Activated CD4-positive, alpha-beta T cell treated with anti-CD3 and anti-CD28 coated beads, Interleukin-2, amount 10 ng/mL, durations not matched to agents 7 days and 5 days (primary cell): ENCODE data around the gene LRRC8B. TPM values are rescaled to one million over a fixed set of nuclear protein-coding genes. Genes with fewer than 3 reads are reported as not detected.
A peak's percentile ranks its signal among the peaks of the same experiment; 100 is the strongest.
"Not testable (repeated sequence)": the region's sequence is repeated elsewhere in the genome, so short reads cannot be mapped to it uniquely, and the experiment has no call there.

Experiments used
- CTCF ChIA-PET: fragments of 350-600 bp; sonication (Branson Sonifier 250); formaldehyde crosslinking; loops from one replicate; lab custom pipeline; 2021; ENCODE audit warnings: antibody characterized with exemption; lab: Charles Lee
- POLR2A ChIA-PET: fragments of 350-600 bp; sonication (Branson Sonifier 250); formaldehyde crosslinking; loops from one replicate; lab custom pipeline; 2021; ENCODE audit warnings: antibody characterized with exemption; lab: Charles Lee
- DNase-seq: peaks from one replicate; pipeline ENCODE4 v3.0.0-alpha.2; 2020
- H3K27ac Mint-ChIP-seq: one replicate; pipeline ENCODE4 v1.8.0; 2021; ENCODE audit warnings: mild to moderate bottlenecking, moderate library complexity, mixed read lengths
- H3K27me3 Mint-ChIP-seq: one replicate; pipeline ENCODE4 v1.8.0; 2021; ENCODE audit warnings: mixed read lengths
- H3K36me3 Mint-ChIP-seq: one replicate; pipeline ENCODE4 v1.8.0; 2021; ENCODE audit warnings: low read depth, mixed read lengths
- H3K4me1 Mint-ChIP-seq: one replicate; pipeline ENCODE4 v1.8.0; 2021; ENCODE audit warnings: mixed read lengths
- H3K4me3 Mint-ChIP-seq: one replicate; pipeline ENCODE4 v1.8.0; 2021; ENCODE audit warnings: mild to moderate bottlenecking, moderate library complexity, mixed read lengths
- H3K9me3 Mint-ChIP-seq: one replicate; pipeline ENCODE4 v1.8.0; 2021; ENCODE audit warnings: mixed read lengths
- total RNA-seq, 2 experiments: library from RNA; stranded (reverse); gene quantifications; one replicate each; pipeline ENCODE4 v1.2.3, GENCODE V29; 2021

The LRRC8B gene
- total RNA-seq, 2 experiments from 2014 or later: 21.2 to 22.1 TPM

DNA sequence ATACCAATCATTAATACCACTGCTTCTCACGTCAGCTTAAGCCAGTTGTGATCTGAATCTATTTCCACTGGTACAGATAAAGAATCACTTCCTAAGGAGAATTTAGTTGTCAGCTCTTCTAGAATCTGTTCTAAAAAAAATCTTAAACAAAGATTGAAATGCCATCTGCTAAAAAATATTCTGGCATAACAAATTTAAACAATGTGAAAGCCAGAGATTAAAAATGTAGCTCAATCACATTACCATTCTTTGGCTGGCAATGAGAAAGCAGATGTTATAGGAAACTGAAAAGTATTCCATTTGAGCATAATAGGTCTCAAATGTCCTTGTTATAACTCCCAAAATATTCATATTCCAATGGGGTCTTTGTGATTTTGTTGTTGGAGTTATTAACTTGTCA, 21.7 kb upstream of the LRRC8B start:
- Mint-ChIP-seq H3K36me3 (no peaks in the 10 kb centered on the region), H3K27ac (no peak overlapping the region), H3K4me1 (no peaks in the 10 kb centered on the region), H3K9me3 (peaks cover 7% of the 10 kb centered on the region), H3K27me3 (peaks cover 40% of the 10 kb centered on the region), H3K4me3 (no peak overlapping the region)
- POLR2A ChIA-PET: no interaction called here
- no peak for DNase-seq
- CTCF ChIA-PET: interaction anchor here (0.6 to 1.1 kb wide), 2 partner anchors 19 to 257 kb away, joined by 3 to 4 read pairs; no protein-coding TSS in a partner anchor

DNA sequence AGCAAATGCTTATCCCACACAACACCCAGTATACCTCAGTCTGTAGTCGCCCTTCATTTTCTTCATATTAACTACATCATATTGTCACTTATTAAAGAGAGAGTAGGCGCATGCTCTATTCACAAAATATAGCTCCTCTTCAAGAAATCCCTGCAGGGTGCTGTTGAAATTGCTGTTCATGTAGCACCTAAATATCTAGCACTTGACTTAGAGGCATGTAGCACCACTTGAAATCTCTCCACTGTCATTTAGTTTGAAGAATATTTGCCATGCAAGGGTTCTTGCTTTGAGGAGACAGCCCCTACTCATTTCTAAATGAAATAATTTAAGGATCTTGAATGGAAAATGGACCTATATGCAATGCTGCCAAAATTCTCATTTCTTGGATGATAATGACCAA, 20.9 kb upstream of the LRRC8B start:
- CTCF ChIA-PET: interaction anchor here (0.7 kb wide), 1 partner anchor 15 kb away, joined by 3 read pairs; no protein-coding TSS in a partner anchor
- Mint-ChIP-seq H3K36me3 (peaks cover 5% of the 10 kb centered on the region), H3K4me3 (no peak overlapping the region), H3K27me3 (peaks cover 40% of the 10 kb centered on the region), H3K9me3 (peaks cover 12% of the 10 kb centered on the region), H3K27ac (no peak overlapping the region), H3K4me1 (no peaks in the 10 kb centered on the region)
- POLR2A ChIA-PET: no interaction called here
- no peak for DNase-seq

GRCh38 chr1:89510061-89510460, 14.6 kb upstream of the LRRC8B start:
- H3K27me3 Mint-ChIP-seq: peaks cover 21% of the 10 kb centered on the region
- H3K4me3 Mint-ChIP-seq, H3K4me1 Mint-ChIP-seq, H3K36me3 Mint-ChIP-seq, CTCF ChIA-PET, POLR2A ChIA-PET, DNase-seq, H3K27ac Mint-ChIP-seq: not testable (repeated sequence)
- peaks cover 19% of the 10 kb centered on the region for H3K9me3 Mint-ChIP-seq

DNA sequence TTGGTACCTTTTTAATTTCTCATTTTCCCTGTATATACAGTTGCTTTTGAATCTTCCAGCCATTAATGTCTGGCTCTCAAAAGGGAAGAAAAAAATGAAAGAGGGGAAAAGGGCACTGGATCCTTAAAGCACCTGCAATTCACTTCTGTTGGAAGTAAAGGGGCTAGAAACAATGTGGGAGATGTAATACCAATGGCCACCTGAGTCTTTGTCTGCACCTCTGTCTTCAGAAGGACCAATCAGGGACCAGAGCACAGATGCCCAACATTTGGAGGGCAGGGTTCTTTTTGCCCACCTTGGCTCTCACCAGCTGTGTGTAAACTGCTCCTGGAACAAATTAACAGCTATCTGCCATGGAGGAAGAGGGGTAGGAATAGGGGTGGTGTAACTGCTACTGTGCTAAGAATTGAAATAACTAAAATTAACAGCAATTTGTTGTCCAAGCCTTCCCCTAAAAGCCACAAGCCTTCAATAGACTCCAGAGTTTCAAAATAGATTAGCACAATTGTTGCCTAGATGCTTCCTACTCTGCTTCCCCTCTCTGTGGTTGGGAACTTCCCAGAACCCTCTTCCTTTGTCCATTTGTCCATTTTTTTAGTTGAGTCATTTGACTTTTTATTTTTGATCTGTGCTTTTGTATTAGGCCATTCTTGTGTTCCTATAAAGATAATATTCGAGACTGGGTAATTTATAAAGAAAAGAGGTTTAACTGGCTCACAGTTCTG, 11.5 kb upstream of the LRRC8B start:
- Mint-ChIP-seq H3K27ac (no peak overlapping the region), H3K4me3 (no peak overlapping the region), H3K9me3 (peaks cover 11% of the 10 kb centered on the region), H3K27me3 (no peaks in the 10 kb centered on the region), H3K4me1 (no peaks in the 10 kb centered on the region), H3K36me3 (peaks cover 3% of the 10 kb centered on the region)
- POLR2A ChIA-PET: no interaction called here
- DNase-seq: no peak
- CTCF ChIA-PET: no interaction called here

- ChIA-PET POLR2A (no interaction called here), CTCF (interaction anchor here (0.9 to 1.6 kb wide), 2 partner anchors 17 to 247 kb away, joined by 4 read pairs; no protein-coding TSS in a partner anchor)
- no peak for DNase-seq
- H3K9me3 Mint-ChIP-seq: peaks cover 3% of the 10 kb centered on the region
- H3K4me3 Mint-ChIP-seq: no peak overlapping the region
- no peaks in the 10 kb centered on the region for H3K36me3 Mint-ChIP-seq
- H3K27me3 Mint-ChIP-seq: no peaks in the 10 kb centered on the region
- H3K4me1 Mint-ChIP-seq: peaks cover 7% of the 10 kb centered on the region
- H3K27ac Mint-ChIP-seq: no peak overlapping the region
Measured at GRCh38 chr1:89516055-89516454, 8.6 kb upstream of the LRRC8B start.

GRCh38 chr1:89518221-89518631, 6.4 kb upstream of the LRRC8B start:
- CTCF ChIA-PET: interaction anchor here (0.6 to 4.3 kb wide), 10 partner anchors 9 to 460 kb away, joined by 3 to 16 read pairs (median 3); no protein-coding TSS in a partner anchor
- POLR2A ChIA-PET: no interaction called here
- Mint-ChIP-seq H3K36me3 (peaks cover 2% of the 10 kb centered on the region), H3K4me3 (no peak overlapping the region), H3K27me3 (no peaks in the 10 kb centered on the region), H3K4me1 (peaks cover 11% of the 10 kb centered on the region), H3K9me3 (peaks cover 4% of the 10 kb centered on the region), H3K27ac (no peak overlapping the region)
- no peak for DNase-seq

DNA sequence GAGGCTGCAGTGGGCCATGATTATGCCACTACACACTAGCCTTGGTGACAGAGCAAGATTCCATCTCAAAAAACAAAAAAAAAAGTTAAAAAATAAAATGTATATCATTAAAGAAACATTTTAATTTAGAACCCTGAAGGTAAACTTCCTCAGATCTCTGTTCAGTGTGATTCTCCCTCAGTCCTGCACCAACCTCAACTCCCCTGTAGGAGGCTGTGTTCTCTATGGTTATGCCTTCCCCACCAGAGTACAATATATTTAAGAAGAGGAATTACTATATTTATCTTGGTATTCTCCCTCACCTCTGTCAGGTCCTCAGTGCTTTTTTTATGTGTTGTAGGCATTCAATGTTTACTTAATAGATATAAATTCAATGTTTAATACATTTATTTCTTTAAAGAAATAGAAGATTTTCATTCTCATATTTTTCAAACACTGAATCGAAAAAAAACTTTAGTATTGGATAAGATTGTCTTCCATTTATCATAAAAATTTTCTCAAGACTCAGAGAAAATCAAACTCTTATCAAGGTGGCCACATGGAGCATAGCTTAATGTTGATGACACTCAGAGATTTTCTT, 4.8 kb upstream of the LRRC8B start:
- peak; percentile 63 for DNase-seq
- POLR2A ChIA-PET: no interaction called here
- Mint-ChIP-seq H3K36me3 (peaks cover 2% of the 10 kb centered on the region), H3K27me3 (no peaks in the 10 kb centered on the region), H3K4me1 (peaks cover 21% of the 10 kb centered on the region), H3K9me3 (peaks cover 4% of the 10 kb centered on the region), H3K27ac (no peak overlapping the region), H3K4me3 (no peak overlapping the region)
- CTCF ChIA-PET: interaction anchor here (1.4 to 4.3 kb wide), 2 partner anchors 113 to 244 kb away, joined by 3 to 16 read pairs; partner anchors contain the start of gene LRRC8C

GRCh38 chr1:89521977-89522376, 2.7 kb upstream of the LRRC8B start:
- H3K27ac Mint-ChIP-seq, DNase-seq, H3K4me3 Mint-ChIP-seq, H3K36me3 Mint-ChIP-seq, H3K9me3 Mint-ChIP-seq, H3K27me3 Mint-ChIP-seq: not testable (repeated sequence)
- POLR2A ChIA-PET: interaction anchor here (0.7 kb wide), 1 partner anchor 92 kb away, joined by 5 read pairs; no protein-coding TSS in a partner anchor
- peaks cover 28% of the 10 kb centered on the region for H3K4me1 Mint-ChIP-seq
- CTCF ChIA-PET: interaction anchor here (0.5 kb wide), 1 partner anchor 78 kb away, joined by 3 read pairs; no protein-coding TSS in a partner anchor

- DNase-seq: peak; percentile 62
- Mint-ChIP-seq H3K27me3 (no peaks in the 10 kb centered on the region), H3K4me1 (peaks cover 28% of the 10 kb centered on the region), H3K4me3 (no peak overlapping the region), H3K27ac (peak overlapping the region; percentile 93), H3K36me3 (peaks cover 7% of the 10 kb centered on the region), H3K9me3 (peaks cover 4% of the 10 kb centered on the region)
- POLR2A ChIA-PET: no interaction called here
- CTCF ChIA-PET: no interaction called here
Measured at GRCh38 chr1:89523572-89524368, 859 bp upstream of the LRRC8B start.

GRCh38 chr1:89525169-89525855, 683 bp downstream of the LRRC8B start:
- ChIA-PET POLR2A (no interaction called here), CTCF (interaction anchor here (0.7 to 1.6 kb wide), 2 partner anchors 16 to 237 kb away, joined by 3 read pairs; no protein-coding TSS in a partner anchor)
- peak; percentile 19 for DNase-seq
- Mint-ChIP-seq H3K27ac (peak overlapping the region; percentile 93), H3K36me3 (peaks cover 15% of the 10 kb centered on the region), H3K4me1 (peaks cover 30% of the 10 kb centered on the region), H3K9me3 (peaks cover 4% of the 10 kb centered on the region), H3K4me3 (no peak overlapping the region), H3K27me3 (no peaks in the 10 kb centered on the region)

DNA sequence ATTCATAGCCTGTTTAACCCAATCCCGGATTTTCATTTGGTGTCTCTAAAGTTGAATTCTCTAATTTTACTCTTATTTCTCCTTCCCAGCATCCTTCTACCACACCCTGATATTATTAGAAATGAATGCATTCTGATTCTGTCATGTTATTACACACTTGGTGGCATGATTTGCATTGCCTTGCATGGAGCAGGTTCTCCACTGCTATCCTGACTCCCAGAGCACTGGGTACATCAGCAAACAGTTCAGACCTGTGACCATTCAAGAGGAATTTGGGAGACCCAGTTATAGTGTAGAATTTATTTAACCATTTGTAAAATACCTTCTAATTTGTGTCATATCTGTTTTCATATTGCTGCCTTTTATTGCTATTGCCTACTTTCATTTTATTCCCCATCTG, 2.6 kb downstream of the LRRC8B start:
- no peak for DNase-seq
- peaks cover 8% of the 10 kb centered on the region for H3K9me3 Mint-ChIP-seq
- POLR2A ChIA-PET: no interaction called here
- no peak overlapping the region for H3K27ac Mint-ChIP-seq
- peaks cover 44% of the 10 kb centered on the region for H3K4me1 Mint-ChIP-seq
- CTCF ChIA-PET: interaction anchor here (1.5 kb wide), 1 partner anchor 89 kb away, joined by 3 read pairs; no protein-coding TSS in a partner anchor
- H3K27me3 Mint-ChIP-seq: no peaks in the 10 kb centered on the region
- peaks cover 32% of the 10 kb centered on the region for H3K36me3 Mint-ChIP-seq
- no peak overlapping the region for H3K4me3 Mint-ChIP-seq

GRCh38 chr1:89527750-89528381, 3.2 kb downstream of the LRRC8B start:
- H3K27me3 Mint-ChIP-seq: no peaks in the 10 kb centered on the region
- H3K4me3 Mint-ChIP-seq: no peak overlapping the region
- peaks cover 49% of the 10 kb centered on the region for H3K4me1 Mint-ChIP-seq
- H3K9me3 Mint-ChIP-seq: peaks cover 5% of the 10 kb centered on the region
- POLR2A ChIA-PET: no interaction called here
- H3K27ac Mint-ChIP-seq: no peak overlapping the region
- CTCF ChIA-PET: interaction anchor here (1.0 to 2.4 kb wide), 5 partner anchors 12 to 88 kb away, joined by 3 to 8 read pairs (median 3); no protein-coding TSS in a partner anchor
- no peak for DNase-seq
- H3K36me3 Mint-ChIP-seq: peaks cover 35% of the 10 kb centered on the region
